NCI-H146 treated with DMSO at 0.1 percent for 48 hours (cell line): ENCODE measurements around the gene ARRDC1.
"Not testable (repeated sequence)": the region's sequence is repeated elsewhere in the genome, so short reads cannot be mapped to it uniquely, and the experiment has no call there.

Experiments used
- DNase-seq: peaks from one replicate; lab custom pipeline; 2025; ENCODE audit not compliant: unreplicated experiment; lab: John Stamatoyannopoulos, UW

ARRDC1 gene

DNA sequence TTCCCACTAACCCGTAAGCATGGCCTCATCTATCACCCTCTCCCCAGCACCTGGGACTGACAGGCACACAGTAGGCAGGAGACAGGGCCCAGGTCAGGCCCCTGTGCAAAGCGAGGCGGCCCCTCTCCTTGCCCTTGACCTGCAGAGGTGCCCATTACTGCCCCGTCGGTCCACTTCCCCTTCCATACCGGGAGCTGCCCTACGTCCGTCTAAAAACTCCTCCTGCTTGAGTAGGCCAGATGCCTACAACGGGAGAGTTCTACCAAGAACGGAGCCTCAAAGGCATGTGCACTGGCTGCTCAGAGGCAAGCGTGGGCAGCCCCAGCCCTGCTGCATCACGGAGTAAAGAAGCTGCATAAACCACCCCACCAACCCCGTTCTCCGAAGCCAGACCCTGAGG, 22.1 kb upstream of the ARRDC1 start:
- no peak for DNase-seq

DNA sequence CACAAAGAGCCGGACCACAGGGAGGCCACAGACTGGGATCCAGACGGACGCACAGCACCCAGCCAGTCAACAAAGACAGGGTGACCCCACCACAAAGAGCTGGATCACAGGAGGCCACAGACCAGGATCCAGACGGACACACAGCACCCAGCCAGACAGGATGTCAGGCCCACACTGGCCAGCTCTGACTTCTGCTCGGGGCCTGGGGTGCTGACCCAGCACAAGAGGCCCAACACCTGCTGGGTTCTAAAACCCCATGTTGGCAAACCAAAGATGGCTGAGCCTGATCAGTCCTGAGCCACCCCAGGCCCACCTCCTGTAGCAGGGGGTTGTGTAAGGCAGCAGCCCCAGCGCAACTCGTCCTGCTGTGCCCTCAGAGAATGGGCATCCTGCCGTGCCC, 21.5 kb upstream of the ARRDC1 start:
- DNase-seq, result no peak

DNA sequence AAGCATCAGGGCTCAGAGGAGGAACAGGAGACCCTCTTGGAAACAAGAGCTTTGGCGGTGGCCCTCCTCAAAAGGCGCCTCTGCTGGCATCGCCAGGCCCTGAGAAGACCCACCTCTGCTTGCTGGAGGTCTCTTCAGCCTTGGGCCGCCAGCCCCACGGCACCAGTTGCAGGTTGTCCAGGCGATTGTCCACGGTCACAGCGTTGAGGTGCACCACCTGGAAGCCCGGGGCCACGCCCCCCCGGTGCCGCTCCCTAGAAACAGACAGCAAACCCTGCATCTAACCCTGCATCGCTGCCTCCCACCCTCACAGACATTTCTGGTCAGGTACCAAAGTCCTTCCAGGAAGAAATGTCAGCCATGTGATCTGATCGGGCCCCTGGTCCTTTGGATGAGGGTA, 18.6 kb upstream of the ARRDC1 start:
- DNase-seq, result no peak

DNA sequence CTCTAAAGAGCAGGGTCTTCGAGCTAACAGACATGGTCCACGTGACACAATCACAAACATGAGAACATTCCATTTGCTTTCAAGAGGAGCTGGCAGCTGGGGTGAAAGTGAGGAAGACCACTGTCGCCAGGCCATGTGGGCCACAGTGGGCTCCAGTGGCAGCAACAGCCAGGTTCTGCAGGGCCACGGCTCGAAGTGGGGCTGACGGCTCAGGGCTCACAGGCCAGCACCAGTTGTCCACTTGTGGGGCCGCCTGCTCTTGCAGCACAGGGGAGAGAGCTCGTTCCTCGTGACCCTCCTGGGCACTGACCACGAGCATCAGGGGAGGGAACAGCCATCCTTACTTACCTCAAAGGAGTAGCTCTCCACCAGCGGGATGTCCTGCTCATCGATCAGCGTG, 17.2 kb upstream of the ARRDC1 start:
- no peak for DNase-seq

DNA sequence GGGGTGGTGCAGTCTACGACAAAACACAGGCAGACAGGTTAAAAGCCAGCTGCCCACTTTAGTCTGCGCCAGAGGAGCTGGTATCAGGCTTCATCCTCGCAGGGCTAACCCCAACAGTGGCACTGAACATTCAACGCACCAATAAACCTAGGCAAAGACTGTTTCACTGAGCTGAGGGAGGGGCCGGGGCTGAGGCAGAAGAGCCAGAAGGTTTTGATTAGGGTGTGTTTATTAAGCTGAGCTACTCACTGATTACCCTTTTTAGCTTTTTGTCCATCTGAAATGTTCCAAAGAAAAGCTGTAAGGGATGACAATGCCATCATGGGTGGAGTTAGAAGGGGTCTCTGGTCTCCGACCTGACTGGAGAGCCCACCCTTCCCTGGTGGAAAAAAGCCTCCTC, 16.6 kb upstream of the ARRDC1 start:
- no peak for DNase-seq

DNA sequence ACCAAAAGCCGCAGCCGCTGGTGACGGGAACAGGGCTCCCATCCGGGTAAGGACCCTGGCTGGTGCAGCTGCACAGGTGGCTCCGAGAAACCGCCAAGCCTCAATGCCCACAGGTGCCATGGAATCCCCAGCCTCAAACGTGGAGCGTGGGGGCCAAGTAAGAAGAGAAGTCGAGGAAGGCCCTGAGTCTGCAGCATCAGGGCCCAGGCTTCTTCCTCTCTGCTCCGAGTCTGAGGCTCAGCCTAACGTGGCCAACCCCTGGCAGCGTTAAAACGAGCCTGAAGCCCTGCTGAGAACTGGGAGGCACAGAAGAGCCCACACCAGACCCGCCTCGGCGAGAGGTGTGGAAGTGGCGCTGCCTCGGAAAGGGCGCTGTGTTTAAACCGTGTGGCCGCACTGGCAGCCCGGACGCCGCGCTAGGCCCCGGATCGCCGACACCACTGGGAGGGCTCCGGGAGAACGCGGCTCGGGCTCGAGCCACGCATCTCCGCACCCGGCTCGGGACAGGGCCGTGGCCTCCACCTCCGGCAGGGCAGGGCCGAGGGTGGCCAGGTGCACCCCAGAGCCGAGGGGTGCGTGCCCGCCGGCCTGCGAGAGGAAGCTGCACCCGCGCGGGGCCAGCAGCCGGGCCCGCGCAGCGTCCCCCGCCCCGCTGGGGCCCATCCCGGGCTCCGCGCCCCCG, 15.9 kb upstream of the ARRDC1 start:
- DNase-seq, result no peak

DNA sequence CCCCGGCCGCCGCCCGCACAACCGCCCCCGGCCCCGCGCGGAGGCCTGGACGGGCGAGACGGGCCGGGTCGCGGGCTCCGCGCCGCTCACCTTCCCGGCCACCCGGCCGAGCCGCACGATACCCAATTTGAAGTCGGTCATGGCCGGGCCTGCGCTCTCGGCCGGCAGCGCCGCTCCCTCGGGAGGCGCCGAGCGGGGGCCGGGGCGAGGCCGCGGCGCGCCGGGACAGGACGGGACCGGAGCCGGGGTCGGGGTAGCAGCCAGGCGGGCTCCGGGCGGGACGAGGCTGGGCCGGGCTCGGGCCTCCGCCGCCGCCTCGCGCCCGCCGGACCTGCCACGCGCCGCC, 15.4 kb upstream of the ARRDC1 start:
- DNase-seq, result no peak

DNA sequence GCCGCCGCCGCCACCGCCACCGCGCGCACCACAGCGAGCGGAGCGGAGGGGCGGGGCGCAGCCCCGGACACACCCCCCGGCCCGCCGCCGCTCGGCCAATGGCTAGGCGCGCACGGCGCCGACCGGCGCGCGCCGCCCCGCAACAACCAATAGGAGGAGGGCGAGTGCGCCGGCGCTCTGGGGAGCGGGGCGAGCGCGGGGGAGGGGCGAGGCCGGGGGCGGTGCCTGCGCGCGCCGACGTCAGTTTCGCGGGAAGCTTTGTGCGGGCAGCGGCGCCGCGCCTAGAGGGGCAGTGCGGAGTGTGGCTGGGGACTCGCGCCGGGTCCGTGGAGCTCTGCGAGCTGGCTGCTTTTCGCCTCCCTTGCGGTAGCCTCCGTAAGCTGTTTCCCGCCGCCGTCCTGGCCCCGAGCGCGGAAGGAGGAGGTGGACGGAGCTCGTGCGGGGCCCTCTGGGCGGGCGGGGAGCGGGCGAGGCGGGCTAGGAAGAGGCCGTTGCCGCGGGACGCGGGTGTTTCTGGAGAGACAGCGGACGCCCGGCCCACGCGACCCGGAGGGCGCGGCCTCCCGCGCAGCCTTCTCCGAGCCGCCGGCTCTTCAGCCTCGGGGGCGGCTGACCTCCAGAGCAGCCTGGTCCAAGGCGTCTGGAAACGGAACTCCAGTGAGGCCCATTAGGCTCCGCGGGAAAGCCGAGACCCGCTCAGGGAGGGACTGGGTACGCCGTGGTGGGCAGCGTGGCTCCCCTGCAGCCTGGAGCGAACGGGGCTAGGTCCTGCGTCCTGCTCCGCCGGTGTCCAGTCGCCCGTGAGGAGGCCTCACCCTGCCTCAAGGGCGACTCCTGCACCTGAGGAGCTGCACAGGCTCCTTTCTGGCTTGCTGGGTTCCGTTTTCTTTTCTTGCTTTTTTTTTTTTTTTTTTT, 14.8 kb upstream of the ARRDC1 start, which contains the start of gene ZMYND19:
Gene ZMYND19, minus strand, starts transcription at position 44 of the 915 bp plus-strand sequence. CDS start 249 bp downstream, outside the sequence.
- peak; percentile 39 for DNase-seq

DNA sequence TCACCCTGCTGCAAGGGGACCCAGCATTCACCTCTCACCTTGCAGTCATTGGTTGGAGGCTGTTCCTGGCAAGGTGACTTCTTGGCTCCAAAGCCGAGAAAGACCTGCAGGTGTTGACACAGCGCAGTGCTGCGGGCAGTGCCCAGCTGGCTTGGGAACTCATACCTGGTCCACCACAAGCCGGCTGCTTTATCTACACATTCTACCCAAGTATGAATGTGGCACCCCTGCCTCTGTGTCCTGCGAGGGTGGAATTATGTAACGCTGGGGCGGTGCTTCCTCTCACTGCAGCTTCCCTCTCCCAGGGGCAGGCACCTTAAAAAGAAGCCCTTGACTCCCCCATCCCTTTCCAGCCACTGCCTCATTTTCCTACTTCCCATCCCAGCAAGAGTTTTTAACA, 12.7 kb upstream of the ARRDC1 start:
- no peak for DNase-seq

DNA sequence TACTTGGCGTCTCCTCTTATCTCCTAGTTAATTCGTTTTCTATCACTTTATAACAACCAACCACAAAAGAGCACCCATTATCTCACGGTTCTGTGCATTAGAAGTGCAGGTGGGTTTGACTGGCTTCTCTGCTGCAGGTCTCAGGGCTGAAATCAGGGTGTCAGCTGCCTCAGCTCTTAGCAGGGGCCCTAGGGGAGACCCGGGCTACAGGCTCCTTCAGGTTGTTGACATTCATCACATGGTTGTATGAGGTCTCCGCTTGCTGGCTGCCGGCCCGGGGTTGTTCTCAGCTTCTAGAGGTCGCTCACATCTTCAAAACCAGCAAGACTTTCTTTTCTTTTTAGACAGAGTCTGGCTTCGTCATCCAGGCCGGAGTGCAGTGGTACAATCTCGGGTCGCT, 12.3 kb upstream of the ARRDC1 start:
- no peak for DNase-seq

DNA sequence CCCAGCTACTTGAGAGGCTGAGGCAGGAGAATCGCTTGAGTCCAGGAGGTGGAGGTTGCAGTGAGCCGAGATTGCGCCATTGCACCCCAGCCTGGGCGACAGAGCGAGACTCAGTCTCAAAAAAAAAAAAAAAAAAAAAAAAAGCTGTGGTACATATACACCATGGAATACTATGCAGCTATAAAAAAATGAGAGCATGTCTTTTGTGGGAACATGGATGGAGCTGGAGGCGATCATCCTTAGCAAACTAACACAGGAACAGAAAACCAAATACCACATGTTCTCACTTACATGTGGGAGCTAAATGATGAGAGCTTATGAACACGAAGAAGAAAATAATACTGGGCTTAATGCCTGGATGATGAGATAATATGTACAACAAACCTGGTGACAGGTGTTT, 8.9 kb upstream of the ARRDC1 start:
- not testable (repeated sequence) for DNase-seq

DNA sequence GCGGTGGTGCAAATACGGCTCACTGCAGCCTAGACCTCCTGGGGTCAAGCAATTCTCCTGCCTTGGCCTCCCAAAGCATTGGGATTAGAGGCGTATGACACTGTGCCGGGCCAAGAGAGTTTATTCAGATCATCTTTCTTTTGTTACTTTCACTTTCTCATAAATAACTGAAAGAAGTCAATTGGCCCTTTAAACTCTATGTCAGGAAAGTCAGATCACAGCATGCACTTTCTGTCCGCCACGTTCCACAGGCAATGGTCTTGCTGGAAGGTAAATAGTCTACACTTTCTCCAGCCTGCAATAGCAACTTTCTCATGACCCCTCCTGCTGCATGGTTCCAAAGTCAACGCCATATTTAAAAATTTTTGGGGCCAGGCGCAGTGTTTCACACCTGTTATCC, 6.5 kb upstream of the ARRDC1 start:
- no peak for DNase-seq

DNA sequence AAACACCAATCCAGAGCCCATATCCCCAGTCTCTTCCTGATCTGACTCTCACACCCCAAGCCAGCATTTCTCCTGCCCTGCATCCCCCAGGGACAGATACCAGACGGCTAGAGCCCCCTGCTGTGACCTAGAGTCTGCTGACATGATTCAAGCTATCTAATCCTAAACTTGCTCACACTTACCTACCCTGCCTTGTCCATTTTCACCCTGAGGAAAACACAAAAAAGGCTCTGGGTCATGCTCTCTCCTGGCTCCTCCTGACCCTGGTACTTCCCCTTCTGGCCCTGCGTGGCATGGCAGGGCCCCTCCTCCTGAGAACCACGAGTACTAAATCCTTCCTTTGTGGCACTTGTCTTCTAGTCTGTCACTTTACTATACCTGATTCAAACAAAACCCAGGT, 2.8 kb upstream of the ARRDC1 start:
- no peak for DNase-seq

DNA sequence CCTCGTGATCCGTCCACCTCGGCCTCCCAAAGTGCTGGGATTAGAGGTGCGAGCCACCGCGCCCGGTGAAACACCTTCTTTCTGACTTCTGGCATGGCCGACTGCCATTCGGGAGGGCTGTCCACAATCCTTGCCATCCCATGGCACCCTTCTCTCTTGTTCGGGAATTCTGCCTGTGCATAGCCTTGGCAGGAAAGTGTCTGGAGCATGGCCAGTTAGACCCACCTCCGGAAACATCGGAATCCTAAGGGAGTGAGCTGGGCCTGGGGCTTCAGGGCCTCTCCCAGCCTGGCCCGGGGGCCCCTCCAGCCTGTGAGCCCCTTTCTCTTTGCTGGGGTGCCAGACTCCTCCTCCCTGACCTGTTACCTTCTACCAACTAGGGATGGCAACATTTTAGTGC, 1.6 kb upstream of the ARRDC1 start:
- DNase-seq, result no peak

DNA sequence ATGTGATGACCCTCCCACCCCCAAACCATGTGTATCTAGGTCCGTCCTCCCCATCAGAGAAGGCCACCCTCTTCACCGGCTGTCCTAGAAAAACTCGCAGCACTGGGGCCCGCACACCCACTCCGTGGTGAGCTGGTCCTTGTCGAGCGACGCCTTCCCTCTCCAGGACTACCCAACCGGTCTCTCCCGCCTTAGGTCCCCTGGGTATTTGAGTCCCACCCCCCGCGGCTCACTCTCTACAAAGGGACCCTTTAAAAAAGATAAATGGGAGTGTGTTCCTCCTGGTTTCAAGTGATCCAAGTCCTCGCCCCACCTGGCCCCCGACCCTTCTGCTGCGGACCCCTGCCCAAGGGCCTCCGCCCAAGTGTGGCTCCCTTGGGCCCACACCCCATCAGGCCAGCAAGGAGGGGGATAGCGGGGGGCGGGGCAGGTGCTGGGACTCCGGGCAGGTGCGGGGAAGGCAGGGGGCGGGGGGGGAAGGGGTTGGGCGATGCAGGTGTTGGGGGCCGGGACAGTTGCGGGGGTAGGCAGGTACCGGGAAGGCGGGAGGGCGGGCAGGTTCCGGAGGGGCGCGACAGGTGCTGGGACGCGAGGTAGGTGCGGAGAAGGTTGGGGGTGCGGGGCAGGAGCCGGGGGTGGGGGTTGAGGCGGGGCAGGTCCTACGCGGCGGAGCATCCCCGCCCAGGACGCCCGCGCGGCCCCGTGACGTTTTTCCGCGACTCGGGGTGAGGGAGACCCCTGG, 970 bp upstream of the ARRDC1 start:
- DNase-seq, result no peak

DNA sequence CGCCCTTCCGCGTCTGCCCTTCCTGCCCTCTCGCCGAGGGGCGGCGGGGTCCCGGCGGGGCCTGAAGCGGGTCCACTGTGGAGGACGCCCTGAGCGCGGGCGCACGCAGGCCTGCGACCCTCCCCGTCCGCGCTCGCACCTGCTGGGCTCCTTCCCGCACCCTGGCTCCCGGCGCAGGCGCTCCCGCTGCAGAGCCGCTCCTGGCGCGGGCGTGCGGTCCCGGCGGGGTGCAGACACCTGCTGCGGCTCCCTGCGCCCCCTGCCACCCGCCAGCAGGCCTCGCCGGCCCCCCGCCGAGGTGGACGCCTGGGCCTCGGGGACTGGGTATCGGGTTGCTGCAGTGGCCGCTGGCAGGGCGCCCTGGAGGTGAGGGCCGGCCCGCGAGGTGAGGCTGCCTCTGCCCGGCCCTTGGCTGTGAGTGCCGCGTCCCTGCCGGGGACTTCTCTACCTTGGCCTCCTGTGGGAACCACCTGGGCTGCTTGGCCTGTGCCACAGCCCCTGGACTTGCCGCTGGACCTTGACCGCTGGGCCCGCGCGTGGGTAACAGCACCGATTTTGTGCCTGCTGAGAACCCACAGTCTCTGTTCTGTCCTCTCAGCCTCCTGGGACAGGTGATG, 627 bp downstream of the ARRDC1 start:
- peak; percentile 26 for DNase-seq

DNA sequence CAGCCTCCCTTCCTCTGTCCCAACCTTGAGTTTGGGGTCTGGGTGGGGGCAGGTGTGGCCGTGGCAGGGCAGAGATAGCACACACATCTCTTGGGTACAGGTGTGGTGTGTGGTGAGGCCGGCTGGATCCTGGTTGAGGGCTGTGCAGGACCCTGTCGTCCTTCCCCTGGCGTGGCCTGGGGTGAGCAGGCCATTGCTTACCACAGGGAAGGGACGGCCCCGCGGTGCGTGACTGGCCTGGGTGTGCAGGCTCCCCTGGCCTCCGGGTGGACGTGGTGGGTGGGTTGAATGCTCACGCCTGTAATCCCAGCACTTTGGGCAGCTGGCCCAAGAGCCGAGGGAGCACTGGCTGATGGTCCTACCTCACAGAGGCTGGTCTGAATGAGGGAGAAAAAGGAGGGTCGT, 1.2 kb downstream of the ARRDC1 start:
- DNase-seq, result no peak

DNA sequence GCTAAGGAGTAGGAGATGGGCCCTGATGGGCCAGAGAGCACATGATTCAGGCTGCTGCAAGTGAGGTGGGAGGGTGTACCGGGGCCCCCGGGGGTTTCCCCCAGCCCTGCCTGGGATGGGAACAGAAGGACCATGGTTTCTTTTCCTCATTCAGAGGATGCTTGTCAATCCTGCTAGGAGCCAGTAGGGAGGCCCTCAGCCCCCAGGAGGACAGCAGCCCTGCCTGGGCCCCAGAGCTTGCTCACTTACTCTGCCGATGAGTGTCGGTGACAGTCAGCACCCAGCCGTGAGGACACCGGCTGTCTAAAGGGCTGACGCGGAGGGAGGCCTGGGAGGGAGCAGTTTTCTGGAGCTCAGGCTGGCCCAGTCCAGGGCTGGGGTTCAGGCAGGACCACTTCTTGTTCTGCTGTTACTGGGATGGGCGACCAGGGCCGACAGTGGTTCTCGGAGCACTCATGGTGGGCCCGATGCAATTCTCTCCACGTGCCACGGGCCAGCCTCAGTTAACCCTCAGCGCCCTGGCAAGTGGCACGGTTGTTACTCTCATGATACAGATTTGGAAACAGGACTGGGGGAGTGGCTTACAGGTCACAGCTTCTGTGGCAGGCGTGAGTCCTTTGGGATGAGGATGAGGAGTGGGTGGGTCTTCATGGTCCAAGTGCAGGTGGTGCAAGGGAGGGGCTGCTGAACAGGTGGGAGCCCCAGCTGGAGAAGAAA, 1.8 kb downstream of the ARRDC1 start:
- DNase-seq, result no peak

DNA sequence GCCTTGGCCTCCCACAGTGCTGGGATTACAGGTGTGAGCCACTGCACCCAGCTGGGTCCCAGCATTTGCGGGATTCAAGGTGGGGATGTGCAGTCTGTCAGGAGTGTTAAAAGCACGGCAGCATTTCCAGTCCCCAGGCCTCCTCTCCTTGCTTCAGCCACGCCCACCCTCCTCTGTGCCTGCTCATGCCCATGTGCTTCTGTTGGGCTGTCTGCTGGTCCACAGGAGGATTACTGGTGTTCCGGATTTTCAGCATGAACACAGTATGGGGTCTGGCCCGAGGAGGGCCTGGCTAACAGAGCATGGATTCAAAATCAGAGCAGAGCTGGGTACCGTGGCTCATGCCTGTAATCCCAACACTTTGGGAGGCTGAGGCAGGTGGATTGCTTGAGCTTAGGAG, 5.5 kb downstream of the ARRDC1 start:
- DNase-seq, result no peak
